Left ventricle myocardium inferior (tissue), 1 donor: Measurements from ENCODE around the gene S1PR4. TPM values are rescaled to one million over a fixed set of nuclear protein-coding genes. Genes with fewer than 3 reads are reported as not detected.
"Not testable (repeated sequence)": the region's sequence is repeated elsewhere in the genome, so short reads cannot be mapped to it uniquely, and the experiment has no call there.

Experiments
- DNase-seq: peaks from one replicate; pipeline ENCODE4 v3.0.0-alpha.2; 2020
- H3K27ac ChIP-seq: fragments of 200-600 bp; replicated peaks from 2 replicates; pipeline ENCODE4 v1.8.0; 2021
- H3K27me3 ChIP-seq: fragments of 200-600 bp; 2 replicates; pipeline ENCODE4 v1.8.0; 2021; ENCODE audit warnings: low read depth
- H3K36me3 ChIP-seq: fragments of 200-600 bp; 2 replicates; pipeline ENCODE4 v1.8.0; 2021
- H3K4me1 ChIP-seq: fragments of 200-600 bp; 2 replicates; pipeline ENCODE4 v1.8.0; 2021
- H3K4me3 ChIP-seq: fragments of 200-600 bp; 2 replicates; pipeline ENCODE4 v1.8.0; 2021; ENCODE audit warnings: mild to moderate bottlenecking, moderate library complexity
- H3K9me3 ChIP-seq: fragments of 200-600 bp; replicated peaks from 2 replicates; pipeline ENCODE4 v1.8.0; 2021
- intact Hi-C: fragments of 100-400 bp; cut with micrococcal nuclease; formaldehyde crosslinking; loops from one replicate; pipeline ENCODE4 v1.11.0; 2022
- total RNA-seq: library from RNA; stranded (reverse); fragmentation: NEBNext Ultra II Directional; extraction: Animal tissue kit (Norgen Biotek cat#: 25700); gene quantifications from one replicate; pipeline ENCODE4 v1.2.1, GENCODE V29; 2021
- TF ChIP-seq, protein P1 (sequence below): fragments of 200-600 bp; IDR thresholded peaks from 2 replicates; pipeline ENCODE4 v1.8.0; 2021; ENCODE audit warnings: antibody characterized with exemption, mild to moderate bottlenecking, borderline replicate concordance
- donor health status: DM: no; HTN: yes; CAD: no; lungs with severe emphysema.

The S1PR4 gene
- total RNA-seq, 1 donor from 2014 or later: 0.60 TPM

DNA sequence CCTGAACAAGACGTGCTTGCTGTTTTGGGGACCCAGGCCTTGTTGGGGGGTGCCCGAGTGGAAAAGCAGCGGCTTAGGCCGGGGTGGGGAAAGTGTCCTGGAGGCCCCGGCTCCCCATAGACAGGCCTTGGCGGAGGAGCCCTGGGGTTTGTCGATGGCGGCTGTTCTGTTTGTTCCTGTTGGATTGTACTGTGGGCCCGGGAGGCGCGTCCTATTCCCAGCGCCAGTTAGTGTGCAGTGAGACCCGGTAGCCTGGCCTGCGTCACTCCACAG is 18.3 kb downstream of the S1PR4 start:
- Histone ChIP-seq H3K9me3 (no peaks in the 10 kb centered on the region), H3K36me3 (peaks cover 41% of the 10 kb centered on the region), H3K27ac (no peak overlapping the region), H3K27me3 (no peaks in the 10 kb centered on the region), H3K4me3 (no peak overlapping the region), H3K4me1 (no peaks in the 10 kb centered on the region)
- TF ChIP-seq, protein P1, sequence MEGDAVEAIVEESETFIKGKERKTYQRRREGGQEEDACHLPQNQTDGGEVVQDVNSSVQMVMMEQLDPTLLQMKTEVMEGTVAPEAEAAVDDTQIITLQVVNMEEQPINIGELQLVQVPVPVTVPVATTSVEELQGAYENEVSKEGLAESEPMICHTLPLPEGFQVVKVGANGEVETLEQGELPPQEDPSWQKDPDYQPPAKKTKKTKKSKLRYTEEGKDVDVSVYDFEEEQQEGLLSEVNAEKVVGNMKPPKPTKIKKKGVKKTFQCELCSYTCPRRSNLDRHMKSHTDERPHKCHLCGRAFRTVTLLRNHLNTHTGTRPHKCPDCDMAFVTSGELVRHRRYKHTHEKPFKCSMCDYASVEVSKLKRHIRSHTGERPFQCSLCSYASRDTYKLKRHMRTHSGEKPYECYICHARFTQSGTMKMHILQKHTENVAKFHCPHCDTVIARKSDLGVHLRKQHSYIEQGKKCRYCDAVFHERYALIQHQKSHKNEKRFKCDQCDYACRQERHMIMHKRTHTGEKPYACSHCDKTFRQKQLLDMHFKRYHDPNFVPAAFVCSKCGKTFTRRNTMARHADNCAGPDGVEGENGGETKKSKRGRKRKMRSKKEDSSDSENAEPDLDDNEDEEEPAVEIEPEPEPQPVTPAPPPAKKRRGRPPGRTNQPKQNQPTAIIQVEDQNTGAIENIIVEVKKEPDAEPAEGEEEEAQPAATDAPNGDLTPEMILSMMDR: no peak
- DNase-seq: no peak
- intact Hi-C loops: no loop called here

DNA sequence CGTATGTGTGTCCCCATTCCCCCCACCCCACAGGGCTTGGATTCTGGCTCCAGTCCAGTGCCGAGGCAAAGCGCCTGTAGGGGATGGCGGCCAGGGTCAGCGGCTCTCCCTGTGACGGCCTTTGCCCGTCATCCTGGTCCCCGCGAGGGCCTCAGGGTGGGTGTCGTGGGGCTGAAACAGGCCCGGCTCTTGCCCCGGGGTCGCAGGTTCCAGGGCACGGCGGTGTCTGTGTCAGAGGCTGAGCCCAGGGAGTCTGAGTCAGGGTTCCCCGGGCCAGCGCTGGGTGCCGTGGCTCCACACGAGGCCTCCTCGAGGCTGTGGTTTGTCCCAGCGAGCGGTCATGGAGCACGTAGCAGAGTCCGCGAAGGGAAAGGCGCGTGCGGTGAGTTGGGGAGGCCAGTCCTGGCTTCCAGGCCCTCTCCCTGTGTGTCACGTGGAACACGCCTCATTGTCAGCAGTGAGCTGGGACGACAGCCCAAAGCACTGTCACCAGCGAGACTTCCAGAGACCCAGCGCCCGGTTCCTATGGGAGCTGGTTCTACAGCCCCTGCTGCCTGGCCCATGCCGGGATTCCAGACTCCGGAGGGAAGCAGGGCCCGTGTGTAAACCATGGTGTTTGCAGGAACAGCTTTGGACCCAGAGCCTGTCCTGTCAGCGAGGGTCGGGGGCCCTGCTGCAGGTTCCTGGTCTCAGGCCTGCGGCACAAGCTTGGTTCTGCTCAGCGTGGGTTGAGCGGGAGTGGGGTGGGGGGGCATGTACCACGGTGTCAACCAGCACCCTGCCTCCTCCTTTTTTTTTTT is 20.5 kb downstream of the S1PR4 start:
- TF ChIP-seq, protein P1: no peak
- H3K27ac ChIP-seq: no peak overlapping the region
- intact Hi-C loops: no loop called here
- peaks cover 32% of the 10 kb centered on the region for H3K36me3 ChIP-seq
- H3K4me1 ChIP-seq: no peaks in the 10 kb centered on the region
- no peaks in the 10 kb centered on the region for H3K27me3 ChIP-seq
- H3K9me3 ChIP-seq: no peaks in the 10 kb centered on the region
- DNase-seq: no peak
- H3K4me3 ChIP-seq: no peak overlapping the region

DNA sequence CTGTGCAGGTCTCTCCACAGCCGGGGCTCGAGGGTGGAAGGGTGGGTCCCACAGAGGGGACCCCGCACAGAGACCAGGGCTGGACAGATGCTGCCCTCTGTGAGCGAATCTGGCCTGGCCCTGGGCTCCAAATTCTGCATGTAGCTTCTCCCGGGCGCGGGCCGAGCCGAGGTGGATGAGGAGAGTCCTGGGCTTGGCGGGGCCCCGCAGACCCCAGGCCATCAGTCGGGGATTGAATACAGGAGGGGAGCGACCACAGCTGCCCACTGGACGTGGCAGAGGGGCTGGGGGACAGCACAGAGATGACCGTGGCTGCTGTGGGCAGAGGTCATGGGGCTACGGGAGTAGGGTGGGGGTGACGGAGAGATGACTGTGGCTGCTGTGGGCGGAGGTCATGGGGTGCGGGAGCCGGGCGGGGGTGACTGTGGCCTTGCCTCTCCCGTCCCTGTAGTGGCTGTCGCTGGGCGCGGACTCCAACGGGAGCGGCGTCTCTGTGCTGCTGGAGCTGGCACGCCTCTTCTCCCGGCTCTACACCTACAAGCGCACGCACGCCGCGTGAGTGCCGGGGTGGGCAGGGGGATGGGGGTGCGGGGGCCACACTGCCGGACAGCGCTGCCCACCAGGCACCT is 22.6 kb downstream of the S1PR4 start:
- no peak for DNase-seq
- TF ChIP-seq, protein P1: no peak
- no peaks in the 10 kb centered on the region for H3K4me1 ChIP-seq
- H3K4me3 ChIP-seq: no peak overlapping the region
- intact Hi-C loops: no loop called here
- no peak overlapping the region for H3K27ac ChIP-seq
- no peaks in the 10 kb centered on the region for H3K27me3 ChIP-seq
- no peaks in the 10 kb centered on the region for H3K9me3 ChIP-seq
- H3K36me3 ChIP-seq: peaks cover 47% of the 10 kb centered on the region

DNA sequence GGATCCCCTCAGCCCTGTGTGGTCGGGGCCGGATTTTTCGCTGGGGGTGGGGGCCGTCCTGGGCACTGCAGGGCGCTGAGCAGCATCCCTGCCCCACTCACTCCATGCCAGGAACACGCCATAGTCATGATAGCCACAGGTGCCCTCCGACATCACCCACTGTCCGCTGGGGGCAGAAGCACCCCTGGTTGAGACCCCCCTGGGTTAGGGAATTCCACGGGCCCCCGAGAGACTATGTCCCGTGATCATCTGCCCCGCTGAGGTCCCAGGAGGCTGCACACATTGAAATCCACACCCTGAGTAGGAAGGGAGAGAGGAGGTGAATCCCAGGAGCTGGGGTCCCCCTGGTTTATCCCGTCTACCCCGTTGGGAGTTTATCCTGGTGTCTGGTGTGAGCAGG is 23.3 kb downstream of the S1PR4 start:
- Histone ChIP-seq H3K27me3 (no peaks in the 10 kb centered on the region), H3K4me3 (no peak overlapping the region), H3K9me3 (no peaks in the 10 kb centered on the region), H3K27ac (no peak overlapping the region), H3K4me1 (no peaks in the 10 kb centered on the region), H3K36me3 (peaks cover 47% of the 10 kb centered on the region)
- TF ChIP-seq, protein P1: no peak
- intact Hi-C loops: no loop called here
- no peak for DNase-seq

DNA sequence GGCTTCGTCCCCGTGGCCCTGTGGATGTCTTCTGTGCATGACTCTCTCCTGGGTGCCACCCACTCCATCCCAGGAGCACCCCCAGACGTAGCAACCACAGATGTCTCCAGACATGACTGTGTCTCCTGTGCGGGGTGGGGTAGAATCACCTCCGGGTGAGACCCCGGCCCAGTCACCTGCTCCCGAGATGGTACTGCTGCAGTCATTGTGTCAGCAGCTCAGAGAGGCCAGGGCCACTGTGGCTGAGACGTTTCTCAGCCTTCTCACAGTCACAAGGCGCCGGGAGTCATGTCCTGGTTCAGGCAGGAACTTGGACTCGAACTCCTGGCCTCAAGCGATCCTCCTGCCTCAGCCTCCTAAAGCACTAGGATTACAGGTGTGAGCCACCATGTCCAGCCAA is 23.8 kb downstream of the S1PR4 start:
- TF ChIP-seq, protein P1: no peak
- intact Hi-C loops: no loop called here
- Histone ChIP-seq H3K36me3 (peaks cover 49% of the 10 kb centered on the region), H3K4me3 (no peak overlapping the region), H3K27me3 (no peaks in the 10 kb centered on the region), H3K9me3 (no peaks in the 10 kb centered on the region), H3K4me1 (no peaks in the 10 kb centered on the region), H3K27ac (no peak overlapping the region)
- DNase-seq: no peak

DNA sequence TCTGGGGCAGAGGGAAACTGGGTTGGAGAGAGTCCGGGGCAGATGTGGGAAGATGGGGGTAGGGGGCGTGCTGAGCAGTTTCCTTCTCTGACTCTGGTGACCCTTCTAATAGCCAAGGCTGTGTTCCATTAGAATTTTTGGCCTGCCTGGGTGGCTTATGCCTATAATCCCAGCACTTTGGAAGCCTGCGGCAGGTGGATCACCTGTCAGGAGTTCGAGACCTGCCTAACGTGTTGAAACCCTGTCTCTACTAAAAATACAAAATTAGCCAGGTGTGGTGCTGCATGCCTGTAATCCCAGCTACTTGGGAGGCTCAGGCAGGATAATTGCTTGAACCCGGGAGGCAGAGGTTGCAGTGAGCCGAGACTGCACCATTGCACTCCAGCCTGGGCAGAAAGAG is 24.3 kb downstream of the S1PR4 start:
- H3K36me3 ChIP-seq: peaks cover 55% of the 10 kb centered on the region
- H3K27me3 ChIP-seq, H3K9me3 ChIP-seq, H3K4me1 ChIP-seq, H3K27ac ChIP-seq, H3K4me3 ChIP-seq, intact Hi-C loops, DNase-seq: not testable (repeated sequence)
